Endothelial cell of umbilical vein (primary cell): ENCODE data around the gene KIF26A. TPM values are rescaled to one million over a fixed set of nuclear protein-coding genes. Genes with fewer than 3 reads are reported as not detected.

Source experiments
- BruUV-seq: library from RNA; stranded (reverse); fragments of 400-500 nt; replicated peaks from 2 replicates; lab custom pipeline; 2021; lab: Mats Ljungman, UMichigan
- CTCF ChIA-PET: fragments of 300-600, 350-600 bp; sonication (Branson Sonifier 250); formaldehyde crosslinking; loops from one replicate; lab custom pipeline; 2021; ENCODE audit warnings: antibody characterized with exemption, inconsistent platforms; lab: Charles Lee
- POLR2A ChIA-PET: fragments of 300-600, 350-600 bp; sonication (Branson Sonifier 250); formaldehyde crosslinking; loops from one replicate; lab custom pipeline; 2021; ENCODE audit warnings: antibody characterized with exemption, inconsistent platforms; lab: Charles Lee
- DNase-seq: peaks from one replicate; pipeline ENCODE4 v3.0.0-alpha.2; 2011; ENCODE audit warnings: low read depth, low spot score
- FAIRE-seq: peaks from 2 replicates; lab custom pipeline; 2011; peaks lifted over from hg19 to GRCh38; lab: Jason Lieb, UNC
- H2AFZ ChIP-seq: 2 replicates; pipeline ENCODE4 v1.6.0; 2012; ENCODE audit warnings: low read depth, low read length, control low read depth, inconsistent platforms
- H3K27ac ChIP-seq: 2 replicates; pipeline ENCODE4 v1.5.1; 2011; ENCODE audit warnings: low read depth, mild to moderate bottlenecking, control low read depth, low read length, moderate library complexity; ENCODE audit not compliant: insufficient read depth
- H3K27me3 ChIP-seq, 2 experiments: 2 replicates each; pipeline versions ENCODE4 v1.6.0 to v1.6.1; 2011; ENCODE audit warnings: low read length in 2 of 2, mixed read lengths in 1 of 2; ENCODE audit not compliant: control insufficient read depth in 2 of 2, insufficient read depth in 2 of 2
- H3K36me3 ChIP-seq, 2 experiments: 2 replicates in 1 of 2; 3 replicates in 1 of 2; pipeline ENCODE4 v1.5.1; 2011; ENCODE audit warnings: low read length in 2 of 2, mild to moderate bottlenecking in 1 of 2, moderate library complexity in 1 of 2; ENCODE audit not compliant: control insufficient read depth in 2 of 2, insufficient read depth in 2 of 2; ENCODE audit errors: extremely low read depth in 1 of 2
- H3K4me1 ChIP-seq: 3 replicates; pipeline ENCODE4 v1.5.1; 2011; ENCODE audit warnings: mild to moderate bottlenecking, low read length; ENCODE audit not compliant: control insufficient read depth, insufficient read depth; ENCODE audit errors: extremely low read depth
- H3K4me2 ChIP-seq: 2 replicates; pipeline ENCODE4 v1.6.1; 2011; ENCODE audit warnings: low read length, control low read depth, mixed read lengths; ENCODE audit not compliant: insufficient read depth
- H3K4me3 ChIP-seq, 3 experiments: fragments of 200-600 bp in 1 of 3; sonication (generic), shearing (Covaris generic) in 1 of 3; replicated peaks in 1 of 3; 2 replicates each; pipeline ENCODE4 v1.5.1; 2011 to 2016; ENCODE audit warnings: control low read depth in 3 of 3, low read length in 3 of 3, mild to moderate bottlenecking in 2 of 3, inconsistent platforms in 1 of 3, low read depth in 1 of 3, moderate library complexity in 1 of 3; ENCODE audit not compliant: insufficient read depth in 1 of 3
- H3K79me2 ChIP-seq: 2 replicates; pipeline ENCODE4 v1.6.0; 2012; ENCODE audit warnings: low read length, inconsistent platforms; ENCODE audit not compliant: control insufficient read depth, insufficient read depth
- H3K9ac ChIP-seq: replicated peaks from 2 replicates; pipeline ENCODE3; 2011; ENCODE audit warnings: low read length, control low read depth; ENCODE audit not compliant: insufficient read depth; ENCODE audit errors: extremely low read depth
- H3K9me1 ChIP-seq: replicated peaks from 3 replicates; pipeline ENCODE4 v1.6.0; 2011; ENCODE audit warnings: mild to moderate bottlenecking, low read length; ENCODE audit not compliant: control insufficient read depth, insufficient read depth; ENCODE audit errors: extremely low read depth
- H3K9me3 ChIP-seq: replicated peaks from 2 replicates; pipeline ENCODE4 v1.5.1; 2012; ENCODE audit warnings: low read length, inconsistent platforms; ENCODE audit not compliant: control insufficient read depth, insufficient read depth
- H4K20me1 ChIP-seq: replicated peaks from 2 replicates; pipeline ENCODE3; 2011; ENCODE audit warnings: mild to moderate bottlenecking, low read length; ENCODE audit not compliant: control insufficient read depth, insufficient read depth; ENCODE audit errors: extremely low read depth
- CTCF ChIP-seq, 2 donors: IDR thresholded peaks; 1 replicate in 1 of 2; 2 replicates in 1 of 2; pipeline ENCODE4 v1.5.1; 2011; ENCODE audit warnings: low read length in 2 of 2, mild to moderate bottlenecking in 2 of 2, moderate library complexity in 2 of 2, control low read depth in 1 of 2, inconsistent platforms in 1 of 2, low read depth in 1 of 2; ENCODE audit not compliant: insufficient read depth in 1 of 2; ENCODE audit errors: extremely low read depth in 1 of 2
- EZH2 ChIP-seq: IDR thresholded peaks from 2 replicates; pipeline ENCODE4 v1.6.1; 2012; ENCODE audit warnings: borderline replicate concordance, low read depth, mild to moderate bottlenecking, moderate library complexity, low read length, inconsistent platforms; ENCODE audit not compliant: severe bottlenecking
- FOS ChIP-seq: IDR thresholded peaks from 2 replicates; pipeline ENCODE4 v1.6.1; 2011; ENCODE audit warnings: mild to moderate bottlenecking, low read length, moderate library complexity, borderline replicate concordance; ENCODE audit not compliant: insufficient read depth
- POLR2A ChIP-seq: IDR thresholded peaks from 2 replicates; pipeline ENCODE4 v1.6.1; 2012; ENCODE audit warnings: low read depth, mild to moderate bottlenecking, control low read depth, low read length
- POLR2AphosphoS5 ChIP-seq: IDR thresholded peaks from 2 replicates; pipeline ENCODE4 v1.6.1; 2012; ENCODE audit warnings: low read depth, mild to moderate bottlenecking, control low read depth, low read length, moderate library complexity; ENCODE audit not compliant: insufficient read depth
- dilution Hi-C: fragments of 300-500 bp; cut with MboI; formaldehyde crosslinking; loops from one replicate; pipeline ENCODE4 v1.15.0; 2019; ENCODE audit warnings: low sequenced_read_pairs; ENCODE audit not compliant: extremely low pct_ligation_motif_present
- intact Hi-C: fragments of 100-400 bp; cut with micrococcal nuclease; formaldehyde crosslinking; loops from one replicate; pipeline ENCODE4 v1.10.0; 2022
- polyA plus RNA-seq, 4 experiments: library from polyadenylated mRNA; depleted of rRNA in 3 of 4; stranded (reverse) in 3 of 4; unstranded in 1 of 4; fragments of >200 nt; gene quantifications; 2 replicates each; pipeline versions ENCODE4 v1.2.1 to v1.2.3, GENCODE V29; 2011 to 2012; ENCODE audit warnings: missing spikeins in 1 of 4
- total RNA-seq: library from RNA; stranded (reverse); gene quantifications from 2 replicates; pipeline ENCODE4 v1.2.3, GENCODE V29; 2021
- TF ChIP-seq, protein P1 (sequence below): IDR thresholded peaks from 2 replicates; pipeline ENCODE4 v1.6.1; 2011; ENCODE audit not compliant: insufficient read depth, insufficient read length

The KIF26A gene
- total and polyA plus RNA-seq, 2 donors (not counting 3 experiments of a cell fraction or from before 2014, with no cell fraction given), result 3.6 to 10.7 TPM

- POLR2A ChIA-PET, result no interaction called here
Observed at GRCh38 chr14:104121142-104121541, 17.2 kb upstream of the KIF26A start.

More at GRCh38 chr14:104121142-104121541, 17.2 kb upstream of the KIF26A start:
- dilution Hi-C loops, result no loop called here
- H3K4me3 ChIP-seq, result no peak overlapping the region
- H2AFZ ChIP-seq, result no peak overlapping the region
- H3K4me2 ChIP-seq, result no peak overlapping the region
- intact Hi-C loops, result no loop called here
- BruUV-seq, result no TSS peak
- H3K27ac ChIP-seq, result no peak overlapping the region
- H3K9ac ChIP-seq, result no peak overlapping the region
- H3K27me3 ChIP-seq, result peaks cover 23% of the 10 kb centered on the region in 2 experiments
- TF ChIP-seq CTCF (IDR thresholded peaks at IDR 0.05; ENCODE audit: extremely low read depth in 1 of 2, insufficient read depth in 1 of 2, low read depth in 1 of 2, low read length in 2 of 2) (no peak), EZH2 (no peak), POLR2A (no peak), FOS (no peak), POLR2AphosphoS5 (no peak)
- TF ChIP-seq, protein P1, sequence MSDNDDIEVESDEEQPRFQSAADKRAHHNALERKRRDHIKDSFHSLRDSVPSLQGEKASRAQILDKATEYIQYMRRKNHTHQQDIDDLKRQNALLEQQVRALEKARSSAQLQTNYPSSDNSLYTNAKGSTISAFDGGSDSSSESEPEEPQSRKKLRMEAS, result no peak
- H4K20me1 ChIP-seq, result no peaks in the 10 kb centered on the region
- CTCF ChIA-PET, result no interaction called here
- H3K36me3 ChIP-seq, result no peaks in the 10 kb centered on the region
- no peak for DNase-seq
- no peaks in the 10 kb centered on the region for H3K9me1 ChIP-seq
- H3K79me2 ChIP-seq, result no peaks in the 10 kb centered on the region
- H3K4me1 ChIP-seq, result no peaks in the 10 kb centered on the region
- no peak for FAIRE-seq
- H3K9me3 ChIP-seq, result no peaks in the 10 kb centered on the region
